Stomach (tissue), 9 donors: ENCODE results near the gene ZNF200. TPM values are rescaled to one million over a fixed set of nuclear protein-coding genes. Genes with fewer than 3 reads are reported as not detected.

Experiments used
- DNase-seq, 2 donors: peaks; one replicate each; pipeline versions ENCODE4 v3.0.0 to v3.0.0-alpha.2; 2013 to 2019
- H3K27ac ChIP-seq, 5 donors: fragments of 200-600 bp in 4 of 5; sonication (generic) in 4 of 5; one replicate each; pipeline ENCODE4 v1.5.1; 2013 to 2019; ENCODE audit warnings: mild to moderate bottlenecking in 1 of 5, moderate library complexity in 1 of 5
- H3K27me3 ChIP-seq, 3 donors: fragments of 200-600 bp; sonication (generic); one replicate each; pipeline ENCODE4 v1.5.1; 2017 to 2019; ENCODE audit warnings: mixed run types in 1 of 3
- H3K36me3 ChIP-seq, 4 donors: fragments of 200-600 bp; sonication (generic); 1 replicate in 3 of 4; 2 replicates in 1 of 4; pipeline ENCODE4 v1.5.1; 2016 to 2019
- H3K4me1 ChIP-seq, 4 donors: fragments of 200-600 bp; sonication (generic); one replicate each; pipeline ENCODE4 v1.5.1; 2016 to 2019
- H3K4me3 ChIP-seq, 4 donors: fragments of 200-600 bp; sonication (generic) in 3 of 4; one replicate each; pipeline ENCODE4 v1.5.1; 2016 to 2019; ENCODE audit warnings: mild to moderate bottlenecking in 1 of 4
- H3K9me3 ChIP-seq, 4 donors: fragments of 200-600 bp; sonication (generic); one replicate each; pipeline ENCODE4 v1.5.1; 2016 to 2019
- EP300 ChIP-seq: sonication (generic); formaldehyde crosslinking; IDR thresholded peaks from one replicate; pipeline ENCODE4 v1.6.1; 2017; ENCODE audit warnings: antibody characterized with exemption
- POLR2A ChIP-seq, 4 donors: fragments of 450-650 bp; IDR thresholded peaks; one replicate each; pipeline ENCODE4 v1.6.1; 2016; ENCODE audit warnings: antibody characterized with exemption in 4 of 4, control low read depth in 2 of 4, mild to moderate bottlenecking in 1 of 4, moderate library complexity in 1 of 4
- POLR2AphosphoS5 ChIP-seq, 3 donors: sonication (generic); formaldehyde crosslinking; IDR thresholded peaks; one replicate each; pipeline ENCODE4 v1.6.1; 2016; ENCODE audit warnings: antibody characterized with exemption in 3 of 3
- WGBS, 5 donors: extraction: QIAGEN DNeasy Blood & Tissue Kit in 3 of 5; methylation state at CpG; one replicate each; pipeline versions ENCODE4 v1.1.5 to v1.1.7; 2013 to 2018; 5-methylcytosine and 5-hydroxymethylcytosine counted together
- intact Hi-C: fragments of 100-400 bp; cut with DNase I; formaldehyde crosslinking; loops from one replicate; pipeline ENCODE4 v1.15.1; 2023; ENCODE audit warnings: low total_unique reads
- polyA plus RNA-seq, 3 donors: library from polyadenylated mRNA; stranded (reverse); fragments of 200-250 nt; gene quantifications; one replicate each; pipeline ENCODE4 v1.2.3, GENCODE V29; 2013
- total RNA-seq, 5 donors: library from RNA; depleted of rRNA; stranded (reverse); fragments of >200 nt; gene quantifications; one replicate each; pipeline versions ENCODE4 v1.1.0 to v1.2.3, GENCODE V29; 2014 to 2016
- TF ChIP-seq, protein P1 (sequence below), 7 experiments: fragments of 450-650 bp in 4 of 7; fragments of 200-600 bp in 3 of 7; sonication (generic) in 3 of 7; IDR thresholded peaks; one replicate each; pipeline ENCODE4 v1.5.1; 2016 to 2019; ENCODE audit warnings: antibody characterized with exemption in 7 of 7, control low read depth in 2 of 7, mild to moderate bottlenecking in 1 of 7
- donor health status: healthy with polysubstance abuse.
- donor health status: Bipolar disorder and iron deficiency.
- donor health status: healthy.

The ZNF200 gene
- total and polyA plus RNA-seq, 8 donors = 2.2 to 8.7 (median 5.3) TPM

GRCh38 chr16:3248596-3248995, 13.6 kb upstream of the ZNF200 start:
- H3K27ac ChIP-seq = no peak overlapping the region
- no peaks in the 10 kb centered on the region for H3K9me3 ChIP-seq
- no peaks in the 10 kb centered on the region for H3K4me1 ChIP-seq
- H3K36me3 ChIP-seq = no peaks in the 10 kb centered on the region
- H3K27me3 ChIP-seq = peaks cover 0 to 29% (median 0%) of the 10 kb centered on the region in 3 donors
- intact Hi-C loops = loop anchor here (10.0 kb wide), 1 partner anchor 46 kb away; no protein-coding TSS in a partner anchor
- no peak for DNase-seq
- H3K4me3 ChIP-seq = no peak overlapping the region
- 69 to 90% (median 81%) methylated on average over 5 of the region's 5 CpGs for WGBS, 5 donors
- TF ChIP-seq POLR2AphosphoS5 (IDR thresholded peaks at IDR 0.05) = no peak
- TF ChIP-seq, protein P1, sequence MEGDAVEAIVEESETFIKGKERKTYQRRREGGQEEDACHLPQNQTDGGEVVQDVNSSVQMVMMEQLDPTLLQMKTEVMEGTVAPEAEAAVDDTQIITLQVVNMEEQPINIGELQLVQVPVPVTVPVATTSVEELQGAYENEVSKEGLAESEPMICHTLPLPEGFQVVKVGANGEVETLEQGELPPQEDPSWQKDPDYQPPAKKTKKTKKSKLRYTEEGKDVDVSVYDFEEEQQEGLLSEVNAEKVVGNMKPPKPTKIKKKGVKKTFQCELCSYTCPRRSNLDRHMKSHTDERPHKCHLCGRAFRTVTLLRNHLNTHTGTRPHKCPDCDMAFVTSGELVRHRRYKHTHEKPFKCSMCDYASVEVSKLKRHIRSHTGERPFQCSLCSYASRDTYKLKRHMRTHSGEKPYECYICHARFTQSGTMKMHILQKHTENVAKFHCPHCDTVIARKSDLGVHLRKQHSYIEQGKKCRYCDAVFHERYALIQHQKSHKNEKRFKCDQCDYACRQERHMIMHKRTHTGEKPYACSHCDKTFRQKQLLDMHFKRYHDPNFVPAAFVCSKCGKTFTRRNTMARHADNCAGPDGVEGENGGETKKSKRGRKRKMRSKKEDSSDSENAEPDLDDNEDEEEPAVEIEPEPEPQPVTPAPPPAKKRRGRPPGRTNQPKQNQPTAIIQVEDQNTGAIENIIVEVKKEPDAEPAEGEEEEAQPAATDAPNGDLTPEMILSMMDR (IDR thresholded peaks at IDR 0.05) = no peak
- no peak for TF ChIP-seq POLR2A (IDR thresholded peaks at IDR 0.05)
- TF ChIP-seq EP300 = no peak

DNA sequence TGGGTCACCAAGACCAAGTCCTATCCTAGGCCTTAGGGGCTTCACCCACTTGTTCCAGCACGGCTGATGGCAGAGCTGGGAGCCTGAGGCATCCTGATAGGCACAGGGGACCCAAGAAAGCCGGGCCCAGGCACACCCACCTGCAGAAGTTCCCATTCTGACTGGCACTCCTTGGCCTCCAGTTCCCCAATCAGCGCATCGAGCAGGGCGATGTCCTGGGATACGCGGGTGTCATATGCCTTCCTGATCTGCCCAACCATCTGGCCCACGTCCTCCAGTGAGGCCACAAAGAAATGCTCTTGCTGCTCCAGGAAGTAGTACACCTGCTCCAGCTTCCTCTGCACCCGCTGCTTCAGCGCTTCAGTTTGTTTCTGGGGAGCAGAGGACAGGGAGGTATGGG, 11.9 kb upstream of the ZNF200 start:
- Histone ChIP-seq H3K27me3 (peaks cover 0 to 23% (median 0%) of the 10 kb centered on the region in 3 donors), H3K27ac (no peak overlapping the region), H3K4me3 (no peak overlapping the region), H3K36me3 (no peaks in the 10 kb centered on the region), H3K4me1 (no peaks in the 10 kb centered on the region), H3K9me3 (no peaks in the 10 kb centered on the region)
- 76 to 94% (median 81%) methylated on average over 2 to 10 of the region's 10 CpGs for WGBS, 5 donors
- intact Hi-C loops = loop anchor here (10.0 kb wide), 1 partner anchor 48 kb away; no protein-coding TSS in a partner anchor
- DNase-seq = no peak
- no peak for TF ChIP-seq POLR2AphosphoS5 (IDR thresholded peaks at IDR 0.05)
- TF ChIP-seq, protein P1 (IDR thresholded peaks at IDR 0.05) = no peak
- no peak for TF ChIP-seq POLR2A (IDR thresholded peaks at IDR 0.05)

DNA sequence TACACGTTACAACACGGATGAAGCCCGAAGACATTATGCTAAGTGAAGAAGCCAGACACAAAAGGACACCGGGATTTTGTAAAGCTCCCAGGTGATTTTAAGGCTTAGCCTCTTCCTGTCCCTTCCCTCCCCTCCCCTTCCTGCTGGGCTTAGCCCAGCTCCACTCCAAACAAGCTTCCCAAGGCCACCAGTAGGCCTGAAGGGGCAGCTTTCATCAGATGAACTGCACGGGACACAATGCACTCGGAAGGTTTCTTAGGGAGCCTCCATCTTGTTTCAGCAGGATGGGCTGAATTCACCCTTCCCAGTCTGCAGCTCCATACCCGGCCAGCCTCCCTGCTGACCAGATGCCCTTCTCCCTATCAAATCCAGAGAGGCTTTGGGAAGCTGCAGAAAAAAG, 11.0 kb upstream of the ZNF200 start:
- H3K27ac ChIP-seq = no peak overlapping the region
- TF ChIP-seq POLR2AphosphoS5 (IDR thresholded peaks at IDR 0.05) (no peak), EP300 (no peak), POLR2A (IDR thresholded peaks at IDR 0.05) (no peak)
- TF ChIP-seq, protein P1 (IDR thresholded peaks at IDR 0.05) = no peak
- intact Hi-C loops = loop anchor here (10.0 kb wide), 1 partner anchor 49 kb away; no protein-coding TSS in a partner anchor
- no peaks in the 10 kb centered on the region for H3K36me3 ChIP-seq
- peaks cover 0 to 23% (median 0%) of the 10 kb centered on the region in 3 donors for H3K27me3 ChIP-seq
- no peaks in the 10 kb centered on the region for H3K4me1 ChIP-seq
- 73 to 86% (median 79%) methylated on average over 7 of the region's 7 CpGs for WGBS, 5 donors
- H3K9me3 ChIP-seq = no peaks in the 10 kb centered on the region
- DNase-seq = no peak
- H3K4me3 ChIP-seq = no peak overlapping the region

- H3K4me1 ChIP-seq = no peaks in the 10 kb centered on the region
- no peak overlapping the region for H3K27ac ChIP-seq
- H3K4me3 ChIP-seq = no peak overlapping the region
- intact Hi-C loops = loop anchor here (10.0 kb wide), 1 partner anchor 51 kb away; no protein-coding TSS in a partner anchor
- peaks cover 0 to 19% (median 0%) of the 10 kb centered on the region in 3 donors for H3K27me3 ChIP-seq
- 64 to 81% (median 74%) methylated on average over 6 of the region's 6 CpGs for WGBS, 5 donors
- H3K36me3 ChIP-seq = no peaks in the 10 kb centered on the region
- no peak for DNase-seq
- TF ChIP-seq, protein P1 (IDR thresholded peaks at IDR 0.05) = no peak
- TF ChIP-seq POLR2A (IDR thresholded peaks at IDR 0.05) = no peak
- no peak for TF ChIP-seq EP300
- no peak for TF ChIP-seq POLR2AphosphoS5 (IDR thresholded peaks at IDR 0.05)
- H3K9me3 ChIP-seq = no peaks in the 10 kb centered on the region
Measured at GRCh38 chr16:3243882-3244281, 8.9 kb upstream of the ZNF200 start.
